ENCODE results near the gene RHD.
"Not testable (repeated sequence)": the region's sequence is repeated elsewhere in the genome, so short reads cannot be mapped to it uniquely, and the experiment has no call there.

RHD gene

DNA sequence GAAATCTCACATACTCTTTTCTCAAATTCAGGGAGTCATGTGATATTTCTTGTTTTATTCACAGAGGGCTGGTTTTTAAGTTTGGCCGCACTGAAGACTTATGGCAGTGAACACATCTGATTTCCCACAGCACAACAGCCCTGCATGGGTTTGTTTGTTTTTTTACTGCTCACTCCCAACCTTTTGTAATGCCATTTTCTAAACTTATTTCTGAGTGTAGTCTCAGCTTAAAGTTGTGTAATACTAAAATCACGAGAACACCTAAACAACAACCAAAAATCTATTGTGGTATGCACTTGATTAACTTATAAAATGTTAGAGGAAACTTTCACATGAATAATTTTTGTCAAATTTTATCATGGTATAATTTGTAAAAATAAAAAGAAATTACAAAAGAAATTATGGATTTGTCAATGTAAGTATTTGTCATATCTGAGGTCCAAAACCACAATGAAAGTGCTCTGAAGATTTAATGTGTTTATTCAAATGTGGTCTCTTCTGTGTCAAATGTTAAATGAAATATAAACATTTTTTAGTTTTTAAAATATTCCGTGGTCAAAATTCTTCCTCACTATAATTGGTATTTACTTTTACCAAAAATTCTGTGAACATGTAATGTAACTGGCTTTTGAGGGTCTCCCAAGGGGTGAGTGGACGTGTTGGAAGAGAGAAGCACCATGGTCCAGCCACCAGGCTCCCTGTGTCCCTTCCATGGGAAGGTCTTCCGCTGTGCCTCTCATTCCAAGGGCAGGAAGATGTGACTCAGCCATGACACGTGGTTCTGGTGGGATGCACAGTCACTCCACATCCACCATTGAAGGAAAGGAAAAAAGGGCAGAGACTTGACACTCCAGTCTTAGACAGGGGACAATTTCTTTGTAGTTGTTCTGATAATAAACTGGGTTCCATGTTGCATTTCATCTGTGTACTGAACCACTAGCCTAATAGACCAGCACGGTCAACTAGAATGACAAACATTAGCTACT lies 88.6 kb downstream of the RHD start:
- no peak for DNase-seq

DNA sequence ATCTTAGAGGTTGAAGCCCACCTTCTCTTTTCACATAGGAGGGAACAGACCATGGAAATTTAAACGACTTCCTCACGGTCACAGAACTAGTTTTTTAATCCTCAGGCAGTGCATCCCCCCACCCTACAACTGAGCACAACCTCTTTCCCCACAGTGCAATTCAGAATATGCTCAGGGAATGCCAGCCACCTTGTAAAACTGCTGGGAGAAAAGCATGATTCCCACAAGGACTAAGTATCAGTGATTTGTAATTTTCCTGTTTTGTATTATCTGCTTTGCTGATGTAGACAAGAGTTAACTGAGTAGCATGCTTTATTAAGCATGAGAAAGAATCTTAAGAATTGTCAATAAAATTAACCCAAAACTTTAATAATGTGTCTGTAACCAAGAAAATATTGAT lies 89.6 kb downstream of the RHD start:
- DNase-seq: no peak

DNA sequence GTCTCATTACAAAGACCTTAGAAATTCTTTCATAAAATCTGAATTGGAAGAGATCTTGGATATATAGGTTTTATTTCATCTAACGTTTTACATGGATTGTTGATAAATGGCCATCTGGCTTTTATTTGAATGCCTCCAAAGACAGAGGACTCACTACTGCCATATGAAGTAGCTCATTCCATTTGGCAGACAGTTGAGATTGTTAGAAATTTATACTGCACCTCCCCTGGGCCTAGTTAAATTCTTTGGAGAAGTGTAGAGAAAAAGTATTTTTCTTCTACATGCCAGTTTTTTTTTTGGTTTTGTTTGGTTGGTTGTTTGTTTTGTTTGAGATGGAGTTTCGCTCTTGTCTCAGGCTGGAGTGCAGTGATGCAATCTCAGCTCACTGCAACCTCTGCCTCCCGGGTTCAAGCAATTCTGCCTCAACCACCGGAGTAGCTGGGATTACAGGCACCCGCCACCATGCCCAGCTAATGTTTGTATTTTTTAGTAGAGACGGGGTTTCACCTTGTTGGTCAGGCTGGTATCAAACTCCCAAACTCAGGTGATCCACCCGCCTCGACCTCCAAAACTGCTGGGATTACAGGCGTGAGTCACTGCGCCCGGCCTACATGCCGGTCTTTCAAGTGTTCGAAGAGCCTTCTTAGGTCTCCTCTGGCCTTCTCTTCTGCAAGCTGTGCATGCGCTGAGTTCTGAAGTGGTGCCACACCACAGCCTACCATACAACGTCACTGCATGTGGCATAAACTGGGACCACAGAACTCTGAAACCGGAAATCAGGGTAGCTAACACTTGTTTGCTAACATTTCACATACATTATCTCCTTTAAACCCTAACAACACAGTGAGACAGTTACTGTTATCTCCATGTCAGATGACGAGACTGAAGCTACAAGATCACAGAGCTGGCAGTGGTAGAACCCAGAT lies 90.6 kb downstream of the RHD start:
- DNase-seq: not testable (repeated sequence)

DNA sequence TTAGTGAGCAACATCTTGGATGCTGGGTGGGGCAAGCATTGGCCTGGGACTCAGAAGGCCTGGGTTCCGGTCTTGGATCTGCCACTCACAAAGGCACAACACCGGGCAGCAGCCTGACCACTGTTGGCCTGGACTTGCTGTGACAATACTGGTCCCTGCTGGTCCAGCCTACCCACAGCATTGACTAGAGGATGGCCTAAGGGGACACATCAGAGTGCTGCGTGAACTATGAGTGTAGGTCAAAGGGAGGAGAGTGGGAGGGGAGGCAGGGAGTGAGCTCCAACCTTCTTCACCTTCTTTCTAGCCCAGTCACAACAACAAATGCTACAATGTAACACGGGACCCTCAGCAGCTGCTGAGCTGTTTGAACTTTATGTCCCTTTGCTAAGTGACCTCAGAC lies 96.9 kb downstream of the RHD start:
- no peak for DNase-seq

DNA sequence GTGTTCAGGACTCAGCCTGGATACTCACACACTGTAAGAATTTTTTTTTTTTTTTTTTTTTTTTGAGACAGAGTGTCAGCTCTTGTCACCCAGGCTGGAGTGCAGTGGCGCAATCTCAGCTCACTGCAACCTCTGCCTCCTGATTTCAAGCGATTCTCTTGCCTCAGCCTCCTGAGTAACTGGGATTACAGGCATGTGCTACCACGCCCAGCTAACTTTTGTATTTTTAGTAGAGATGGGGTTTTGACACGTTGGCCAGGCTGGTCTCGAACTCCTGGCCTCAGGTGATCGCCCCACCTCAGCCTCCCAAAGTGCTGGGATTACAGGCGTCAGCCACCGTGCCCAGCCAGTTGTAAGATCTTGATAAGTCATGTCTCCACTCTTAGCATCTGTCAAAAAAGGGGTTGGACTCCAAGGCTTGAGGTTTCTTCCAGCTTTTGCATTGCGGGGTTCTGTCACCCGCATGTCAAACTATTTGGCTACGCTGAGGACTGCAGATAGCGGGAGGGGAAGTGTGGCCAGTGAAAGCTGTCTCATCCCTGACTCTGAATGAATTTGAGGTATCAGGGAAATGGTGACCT lies 97.5 kb downstream of the RHD start:
- DNase-seq: not testable (repeated sequence)

- not testable (repeated sequence) for DNase-seq
These were observed 99.4 kb downstream of the RHD start for GRCh38 chr1:25371757-25372156.

- not testable (repeated sequence) for DNase-seq
These were observed 106.1 kb downstream of the RHD start for GRCh38 chr1:25378367-25378766.

Data from NCI-H510A treated with DMSO at 0.1 percent for 48 hours (cell line).